Stomach (tissue), 4 donors: ENCODE results near the gene TRIB2.

Source experiments
- CTCF ChIP-seq, 7 experiments: fragments of 450-650 bp in 4 of 7; fragments of 200-600 bp in 3 of 7; sonication (generic) in 3 of 7; IDR thresholded peaks; one replicate each; pipeline ENCODE4 v1.5.1; 2016 to 2019; ENCODE audit warnings: antibody characterized with exemption in 7 of 7, control low read depth in 2 of 7, mild to moderate bottlenecking in 1 of 7
- POLR2A ChIP-seq, 4 donors: fragments of 450-650 bp; IDR thresholded peaks; one replicate each; pipeline ENCODE4 v1.6.1; 2016; ENCODE audit warnings: antibody characterized with exemption in 4 of 4, control low read depth in 2 of 4, mild to moderate bottlenecking in 1 of 4, moderate library complexity in 1 of 4
- POLR2AphosphoS5 ChIP-seq, 3 donors: sonication (generic); formaldehyde crosslinking; IDR thresholded peaks; one replicate each; pipeline ENCODE4 v1.6.1; 2016; ENCODE audit warnings: antibody characterized with exemption in 3 of 3

GRCh38 chr2:12727641-12728040, 10.9 kb downstream of the TRIB2 start:
- TF ChIP-seq CTCF (IDR thresholded peaks at IDR 0.05) = no peak
- TF ChIP-seq POLR2A (IDR thresholded peaks at IDR 0.05) = no peak
- TF ChIP-seq POLR2AphosphoS5 (IDR thresholded peaks at IDR 0.05) = peak in 2 of 3 donors; percentile 36 to 53
